GM12865 (cell line): ENCODE measurements around the gene CIITA.

Experiments
- DNase-seq: peaks from one replicate; pipeline ENCODE4 v3.0.0; 2010; ENCODE audit warnings: low read depth
- H3K4me3 ChIP-seq: 2 replicates; pipeline ENCODE4 v1.5.1; 2011; ENCODE audit warnings: mild to moderate bottlenecking, low read depth, low read length, control low read depth
- TF ChIP-seq, protein P1 (sequence below): IDR thresholded peaks from 2 replicates; pipeline ENCODE4 v1.5.1; 2011; ENCODE audit warnings: low read length, control low read depth, low read depth, inconsistent platforms; ENCODE audit not compliant: insufficient read depth; ENCODE audit errors: missing control alignments

The CIITA gene

GRCh38 chr16:10840703-10841102 is 36.3 kb upstream of the CIITA start:
- TF ChIP-seq, protein P1, sequence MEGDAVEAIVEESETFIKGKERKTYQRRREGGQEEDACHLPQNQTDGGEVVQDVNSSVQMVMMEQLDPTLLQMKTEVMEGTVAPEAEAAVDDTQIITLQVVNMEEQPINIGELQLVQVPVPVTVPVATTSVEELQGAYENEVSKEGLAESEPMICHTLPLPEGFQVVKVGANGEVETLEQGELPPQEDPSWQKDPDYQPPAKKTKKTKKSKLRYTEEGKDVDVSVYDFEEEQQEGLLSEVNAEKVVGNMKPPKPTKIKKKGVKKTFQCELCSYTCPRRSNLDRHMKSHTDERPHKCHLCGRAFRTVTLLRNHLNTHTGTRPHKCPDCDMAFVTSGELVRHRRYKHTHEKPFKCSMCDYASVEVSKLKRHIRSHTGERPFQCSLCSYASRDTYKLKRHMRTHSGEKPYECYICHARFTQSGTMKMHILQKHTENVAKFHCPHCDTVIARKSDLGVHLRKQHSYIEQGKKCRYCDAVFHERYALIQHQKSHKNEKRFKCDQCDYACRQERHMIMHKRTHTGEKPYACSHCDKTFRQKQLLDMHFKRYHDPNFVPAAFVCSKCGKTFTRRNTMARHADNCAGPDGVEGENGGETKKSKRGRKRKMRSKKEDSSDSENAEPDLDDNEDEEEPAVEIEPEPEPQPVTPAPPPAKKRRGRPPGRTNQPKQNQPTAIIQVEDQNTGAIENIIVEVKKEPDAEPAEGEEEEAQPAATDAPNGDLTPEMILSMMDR, result no peak
- H3K4me3 ChIP-seq, result no peak overlapping the region
- no peak for DNase-seq

- no peak for DNase-seq
- H3K4me3 ChIP-seq, result no peak overlapping the region
- TF ChIP-seq, protein P1, result no peak
Observed at GRCh38 chr16:10846213-10846998, 30.6 kb upstream of the CIITA start.

- no peak overlapping the region for H3K4me3 ChIP-seq
- TF ChIP-seq, protein P1, result no peak
- no peak for DNase-seq
Observed at GRCh38 chr16:10847176-10847575, 29.8 kb upstream of the CIITA start.

DNA sequence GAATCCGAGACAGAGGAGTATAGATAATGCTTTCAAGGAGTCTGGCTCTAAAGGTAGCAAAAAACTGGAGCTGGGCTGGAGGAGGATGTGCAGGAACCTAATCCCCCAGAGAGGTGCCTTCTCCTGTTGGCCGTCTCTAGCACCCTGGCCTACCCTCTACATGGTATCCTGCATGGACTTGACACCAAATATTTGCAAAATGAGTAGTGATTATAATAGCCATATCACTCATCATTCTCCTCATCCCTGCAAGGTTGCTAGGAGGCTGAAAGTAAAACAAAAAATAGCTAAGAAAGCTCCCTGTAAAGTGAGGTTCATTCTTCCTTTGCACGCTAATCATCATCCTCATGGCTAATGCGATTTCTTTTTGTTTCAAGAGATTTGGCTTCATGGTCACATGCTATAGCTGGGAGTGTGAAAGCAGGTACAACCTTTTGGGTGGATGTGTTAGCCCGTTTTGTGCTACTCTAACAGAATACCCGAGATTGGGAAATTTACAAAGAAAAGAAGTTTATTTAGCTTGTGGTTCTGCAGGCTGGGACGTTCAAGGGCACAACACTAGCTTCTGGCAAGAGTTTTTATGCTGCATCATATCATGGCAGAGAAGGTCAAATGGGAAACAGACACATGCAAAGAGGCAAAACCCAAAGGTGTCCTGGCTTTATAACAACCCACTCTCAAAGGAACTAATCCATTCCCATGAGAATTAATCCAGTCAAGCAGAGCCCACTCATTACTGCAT is 27.1 kb upstream of the CIITA start:
- no peak for DNase-seq
- TF ChIP-seq, protein P1, result no peak
- H3K4me3 ChIP-seq, result no peak overlapping the region

DNA sequence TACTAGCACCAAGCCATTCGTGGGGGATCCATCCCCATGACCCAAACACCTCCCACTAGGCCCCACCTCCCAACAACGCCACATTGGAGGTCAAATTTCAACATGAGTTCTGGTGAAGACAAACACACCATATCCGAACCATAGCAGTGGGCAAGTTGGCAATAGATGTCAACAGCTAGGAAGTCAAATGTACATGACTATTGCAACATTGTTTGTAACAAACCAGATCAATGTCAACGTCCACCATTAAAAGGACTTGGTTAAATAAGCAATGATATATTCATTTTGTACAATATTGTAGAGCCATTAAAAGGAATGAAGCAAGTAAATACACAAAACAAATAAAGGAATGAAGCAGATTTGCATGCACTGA is 26.5 kb upstream of the CIITA start:
- no peak for DNase-seq
- H3K4me3 ChIP-seq, result no peak overlapping the region
- TF ChIP-seq, protein P1, result no peak

- TF ChIP-seq, protein P1, result no peak
- DNase-seq, result no peak
- no peak overlapping the region for H3K4me3 ChIP-seq
Observed at GRCh38 chr16:10851512-10851911, 25.5 kb upstream of the CIITA start.
